D341Med (cell line): ENCODE measurements around the gene RGS12.

Experiments used
- DNase-seq: peaks from one replicate; pipeline ENCODE4 v3.0.0; 2012; ENCODE audit warnings: low spot score

RGS12 gene

GRCh38 chr4:3330707-3331106, 37.9 kb downstream of the RGS12 start:
- DNase-seq: no peak

GRCh38 chr4:3331511-3332394, 38.9 kb downstream of the RGS12 start:
- no peak for DNase-seq

GRCh38 chr4:3332498-3332897, 39.7 kb downstream of the RGS12 start:
- DNase-seq: no peak

GRCh38 chr4:3334316-3334715, 41.5 kb downstream of the RGS12 start:
- no peak for DNase-seq

GRCh38 chr4:3335385-3335784, 42.6 kb downstream of the RGS12 start:
- no peak for DNase-seq

GRCh38 chr4:3335982-3336381, 43.2 kb downstream of the RGS12 start:
- no peak for DNase-seq

- no peak for DNase-seq
Observed at GRCh38 chr4:3336382-3337356, 43.8 kb downstream of the RGS12 start.

GRCh38 chr4:3337357-3337732, 44.5 kb downstream of the RGS12 start:
- DNase-seq: no peak

- DNase-seq: no peak
Observed at GRCh38 chr4:3337811-3338210, 45.0 kb downstream of the RGS12 start.

- no peak for DNase-seq
Observed at GRCh38 chr4:3338321-3338838, 45.6 kb downstream of the RGS12 start.

GRCh38 chr4:3338976-3339531, 46.2 kb downstream of the RGS12 start:
- no peak for DNase-seq

GRCh38 chr4:3339577-3339976, 46.8 kb downstream of the RGS12 start:
- no peak for DNase-seq

GRCh38 chr4:3340038-3340699, 47.3 kb downstream of the RGS12 start:
- no peak for DNase-seq

- no peak for DNase-seq
Observed at GRCh38 chr4:3340700-3341083, 47.9 kb downstream of the RGS12 start.

- no peak for DNase-seq
Observed at GRCh38 chr4:3341760-3342159, 48.9 kb downstream of the RGS12 start.

GRCh38 chr4:3342182-3342854, 49.5 kb downstream of the RGS12 start:
- no peak for DNase-seq
